ENCODE results near the gene PLAAT3. TPM values are rescaled to one million over a fixed set of nuclear protein-coding genes. Genes with fewer than 3 reads are reported as not detected.

Gene PLAAT3
- total and polyA plus RNA-seq, 2 of the 8 experiments (the other 6 are each of a cell fraction or from before 2014, with no cell fraction given) = 109 to 190 TPM

GRCh38 chr11:63639199-63639832 is 25.1 kb upstream of the PLAAT3 start:
- H3K36me3 ChIP-seq (ENCODE audit: control insufficient read depth in 2 of 4, insufficient read depth in 4 of 4, low read length in 3 of 4) = peaks cover 0 to 39% (median 14%) of the 10 kb centered on the region in 4 experiments; a peak in 7 of 8 replicates
- H2BK15ac ChIP-seq (ENCODE audit: low read length) = no peak overlapping the region
- no peak overlapping the region for H2BK12ac ChIP-seq (ENCODE audit: low read depth, low read length)
- H4K5ac ChIP-seq (ENCODE audit: insufficient read length, low read depth, low read length) = no peak overlapping the region
- H3K27ac ChIP-seq (ENCODE audit: low read depth, low read length) = no peak overlapping the region
- POLR2A ChIA-PET (ENCODE audit: partially characterized antibody) = interaction anchor here (0.6 kb wide), 1 partner anchor 549 kb away, joined by 4 read pairs; no protein-coding TSS in a partner anchor
- no peak overlapping the region for H2BK5ac ChIP-seq (ENCODE audit: low read depth, low read length)
- no peaks in the 10 kb centered on the region for H3K9me3 ChIP-seq (ENCODE audit: insufficient read depth in 2 of 2, low read depth in 1 of 2, low read length in 1 of 2)
- no peak overlapping the region for H3K4ac ChIP-seq (replicated peaks; ENCODE audit: insufficient read length, low read depth, low read length)
- H3K14ac ChIP-seq (ENCODE audit: insufficient read length) = no peak overlapping the region
- CTCF ChIA-PET (ENCODE audit: partially characterized antibody) = interaction anchor here (0.6 to 5.3 kb wide), 41 partner anchors 8 to 701 kb away, joined by 3 to 77 read pairs (median 4); no protein-coding TSS in a partner anchor
- no peak overlapping the region for H3K56ac ChIP-seq (replicated peaks; ENCODE audit: insufficient read length, low read depth, low read length)
- H4K20me1 ChIP-seq (replicated peaks in 1 of 2; ENCODE audit: control insufficient read depth in 1 of 2, insufficient read depth in 2 of 2, low read length in 2 of 2) = no peaks in the 10 kb centered on the region
- no peak overlapping the region for H2AK5ac ChIP-seq (ENCODE audit: low read depth, low read length)
- H3K23ac ChIP-seq (ENCODE audit: insufficient read length) = no peak overlapping the region
- no peak overlapping the region for H2AFZ ChIP-seq (ENCODE audit: low read length)
- no peak overlapping the region for H4K91ac ChIP-seq (replicated peaks; ENCODE audit: insufficient read length, low read length)
- H4K8ac ChIP-seq (ENCODE audit: extremely low read depth, insufficient read depth, low read length) = no peak overlapping the region
- H3K4me3 ChIP-seq (ENCODE audit: extremely low read depth in 1 of 4, insufficient read depth in 2 of 4, low read depth in 3 of 4, low read length in 4 of 4) = no peak overlapping the region
- no peaks in the 10 kb centered on the region for H3K27me3 ChIP-seq (replicated peaks in 1 of 4; ENCODE audit: control insufficient read depth in 3 of 4, extremely low read depth in 1 of 4, insufficient read depth in 3 of 4, low read length in 3 of 4)
- H3K79me2 ChIP-seq (ENCODE audit: control insufficient read depth in 1 of 2, insufficient read depth in 2 of 2, low read length in 2 of 2) = no peaks in the 10 kb centered on the region
- peaks cover 0 to 2% (median 0%) of the 10 kb centered on the region in 4 experiments; a peak in 1 of 7 replicates for H3K4me1 ChIP-seq (replicated peaks in 1 of 4; ENCODE audit: control insufficient read depth in 3 of 4, insufficient read depth in 4 of 4, low read length in 3 of 4)
- no peaks in the 10 kb centered on the region for H3K23me2 ChIP-seq (ENCODE audit: low read depth, low read length)
- no peak for DNase-seq (ENCODE audit: low read depth in 1 of 2, low spot score in 2 of 2)
- H3K79me1 ChIP-seq (ENCODE audit: low read depth, low read length) = no peaks in the 10 kb centered on the region
- 89% methylated on average over 3 of the region's 3 CpGs; no CpG with 5 or more reads in 1 of the 2 experiments for WGBS, 2 experiments (ENCODE audit: extremely low coverage in 1 of 2, insufficient coverage in 1 of 2, insufficient read length in 1 of 2, insufficient replicate concordance in 2 of 2, low coverage in 1 of 2, low lambda C conversion rate in 2 of 2, missing lambda C conversion rate in 1 of 2)
- no peak overlapping the region for H3K9ac ChIP-seq (replicated peaks in 1 of 4; ENCODE audit: extremely low read depth in 1 of 4, low read depth in 3 of 4, low read length in 3 of 4)
- H2BK120ac ChIP-seq (replicated peaks; ENCODE audit: low read depth, low read length) = no peak overlapping the region
- FAIRE-seq = no peak
- H3K18ac ChIP-seq (ENCODE audit: extremely low read depth, low read length) = no peak overlapping the region
- H2BK20ac ChIP-seq (ENCODE audit: low read length) = no peak overlapping the region
- no peak overlapping the region for H3K4me2 ChIP-seq (ENCODE audit: insufficient read depth in 1 of 2, low read depth in 2 of 2, low read length in 2 of 2)
- TF ChIP-seq TBP (IDR thresholded peaks at IDR 0.05; ENCODE audit: low read depth, low read length) = no peak
- no peak for TF ChIP-seq RAD21 (IDR thresholded peaks at IDR 0.05 in 1 of 2, conservative IDR thresholded peaks at IDR 0.05 in 1 of 2; ENCODE audit: low read depth in 2 of 2, low read length in 2 of 2)
- no peak for TF ChIP-seq KDM1A (IDR thresholded peaks at IDR 0.05; ENCODE audit: borderline replicate concordance, low read length)
- TF ChIP-seq, protein P1, sequence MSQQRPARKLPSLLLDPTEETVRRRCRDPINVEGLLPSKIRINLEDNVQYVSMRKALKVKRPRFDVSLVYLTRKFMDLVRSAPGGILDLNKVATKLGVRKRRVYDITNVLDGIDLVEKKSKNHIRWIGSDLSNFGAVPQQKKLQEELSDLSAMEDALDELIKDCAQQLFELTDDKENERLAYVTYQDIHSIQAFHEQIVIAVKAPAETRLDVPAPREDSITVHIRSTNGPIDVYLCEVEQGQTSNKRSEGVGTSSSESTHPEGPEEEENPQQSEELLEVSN (IDR thresholded peaks at IDR 0.05) = no peak
- no peak for TF ChIP-seq CBX5 (IDR thresholded peaks at IDR 0.05; ENCODE audit: low read depth, low read length)
- TF ChIP-seq POLR2A (IDR thresholded peaks at IDR 0.05; ENCODE audit: control extremely low read depth in 1 of 2, low read depth in 2 of 2, low read length in 2 of 2) = no peak
- TF ChIP-seq, protein P2, sequence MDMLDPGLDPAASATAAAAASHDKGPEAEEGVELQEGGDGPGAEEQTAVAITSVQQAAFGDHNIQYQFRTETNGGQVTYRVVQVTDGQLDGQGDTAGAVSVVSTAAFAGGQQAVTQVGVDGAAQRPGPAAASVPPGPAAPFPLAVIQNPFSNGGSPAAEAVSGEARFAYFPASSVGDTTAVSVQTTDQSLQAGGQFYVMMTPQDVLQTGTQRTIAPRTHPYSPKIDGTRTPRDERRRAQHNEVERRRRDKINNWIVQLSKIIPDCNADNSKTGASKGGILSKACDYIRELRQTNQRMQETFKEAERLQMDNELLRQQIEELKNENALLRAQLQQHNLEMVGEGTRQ (IDR thresholded peaks at IDR 0.05; ENCODE audit: low read length) = no peak
- no peak for TF ChIP-seq JUN (IDR thresholded peaks at IDR 0.05; ENCODE audit: low read depth, low read length)
- TF ChIP-seq EGR1 (IDR thresholded peaks at IDR 0.05; ENCODE audit: borderline replicate concordance, low read depth, low read length) = no peak
